ENCODE data around the gene OSBPL10.

- no peak for TF ChIP-seq CTCF (conservative IDR thresholded peaks at IDR 0.05 in 1 of 2, IDR thresholded peaks at IDR 0.05 in 1 of 2; ENCODE audit: extremely low read depth in 1 of 2, insufficient read depth in 1 of 2, low read depth in 1 of 2, low read length in 2 of 2)
- TF ChIP-seq EZH2 (IDR thresholded peaks at IDR 0.05; ENCODE audit: borderline replicate concordance, low read length), result no peak
Observed at GRCh38 chr3:31629054-31629453, 352.0 kb downstream of the OSBPL10 start.

Data from mammary epithelial cell (primary cell).